Lower lobe of right lung (tissue), 2 donors: ENCODE data around the gene TEKT5. TPM values are rescaled to one million over a fixed set of nuclear protein-coding genes. Genes with fewer than 3 reads are reported as not detected.

Experiments
- ATAC-seq, 2 donors: fragments of 200-7000 bp; cut with Tn5 transposase; one replicate each; pipeline ENCODE4 v1.9.1; 2020 to 2022; ENCODE audit warnings: mild to moderate bottlenecking in 2 of 2, moderate library complexity in 2 of 2
- DNase-seq: peaks from one replicate; pipeline ENCODE4 v3.0.0-alpha.2; 2020
- H3K27ac ChIP-seq: fragments of 200-600 bp; one replicate; pipeline ENCODE4 v1.8.0; 2022
- H3K27me3 ChIP-seq: fragments of 200-600 bp; one replicate; pipeline ENCODE4 v1.8.0; 2022; ENCODE audit warnings: low read depth
- H3K36me3 ChIP-seq: fragments of 200-600 bp; one replicate; pipeline ENCODE4 v1.8.0; 2022; ENCODE audit warnings: mild to moderate bottlenecking
- H3K4me1 ChIP-seq: fragments of 200-600 bp; one replicate; pipeline ENCODE4 v1.8.0; 2022
- H3K4me3 ChIP-seq: fragments of 200-600 bp; one replicate; pipeline ENCODE4 v1.8.0; 2022; ENCODE audit warnings: mild to moderate bottlenecking
- H3K9me3 ChIP-seq: fragments of 200-600 bp; one replicate; pipeline ENCODE4 v1.8.0; 2022
- intact Hi-C: fragments of 100-400 bp; cut with DNase I; formaldehyde crosslinking; loops from one replicate; pipeline ENCODE4 v1.11.0; 2022
- total RNA-seq: library from RNA; stranded (reverse); fragmentation: NEBNext Ultra II Directional; extraction: Animal tissue kit (Norgen Biotek cat#: 25700); gene quantifications from one replicate; pipeline ENCODE4 v1.2.1, GENCODE V29; 2021
- TF ChIP-seq, protein P1 (sequence below): fragments of 200-600 bp; IDR thresholded peaks from one replicate; pipeline ENCODE4 v1.8.0; 2022; ENCODE audit warnings: antibody characterized with exemption, mild to moderate bottlenecking
- donor health status: DM: no; HTN: yes; CAD: no; lungs with severe emphysema.

TEKT5 gene
- total RNA-seq, 1 donor from 2014 or later: not detected

DNA sequence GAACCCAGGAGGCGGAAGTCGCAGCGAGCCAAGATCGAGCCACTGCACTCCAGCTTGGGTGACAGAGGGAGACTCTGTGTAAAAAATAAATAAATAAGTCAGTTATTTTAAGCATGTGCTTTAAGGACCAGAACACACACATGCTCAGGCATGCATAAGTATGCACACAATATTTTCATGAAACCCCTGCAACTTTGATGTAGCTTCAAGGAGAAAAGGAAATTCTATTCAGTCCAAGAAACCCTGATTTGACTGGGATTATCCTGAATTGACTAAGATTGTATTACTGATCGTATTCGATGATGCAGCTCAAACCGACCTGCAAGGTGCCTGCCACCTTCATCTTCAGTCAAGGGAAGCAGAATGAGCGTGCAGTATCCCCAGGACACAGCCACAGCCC is 841 bp downstream of the TEKT5 start:
- H3K4me1 ChIP-seq: peaks cover under 1% of the 10 kb centered on the region
- H3K27ac ChIP-seq: no peak overlapping the region
- TF ChIP-seq, protein P1, sequence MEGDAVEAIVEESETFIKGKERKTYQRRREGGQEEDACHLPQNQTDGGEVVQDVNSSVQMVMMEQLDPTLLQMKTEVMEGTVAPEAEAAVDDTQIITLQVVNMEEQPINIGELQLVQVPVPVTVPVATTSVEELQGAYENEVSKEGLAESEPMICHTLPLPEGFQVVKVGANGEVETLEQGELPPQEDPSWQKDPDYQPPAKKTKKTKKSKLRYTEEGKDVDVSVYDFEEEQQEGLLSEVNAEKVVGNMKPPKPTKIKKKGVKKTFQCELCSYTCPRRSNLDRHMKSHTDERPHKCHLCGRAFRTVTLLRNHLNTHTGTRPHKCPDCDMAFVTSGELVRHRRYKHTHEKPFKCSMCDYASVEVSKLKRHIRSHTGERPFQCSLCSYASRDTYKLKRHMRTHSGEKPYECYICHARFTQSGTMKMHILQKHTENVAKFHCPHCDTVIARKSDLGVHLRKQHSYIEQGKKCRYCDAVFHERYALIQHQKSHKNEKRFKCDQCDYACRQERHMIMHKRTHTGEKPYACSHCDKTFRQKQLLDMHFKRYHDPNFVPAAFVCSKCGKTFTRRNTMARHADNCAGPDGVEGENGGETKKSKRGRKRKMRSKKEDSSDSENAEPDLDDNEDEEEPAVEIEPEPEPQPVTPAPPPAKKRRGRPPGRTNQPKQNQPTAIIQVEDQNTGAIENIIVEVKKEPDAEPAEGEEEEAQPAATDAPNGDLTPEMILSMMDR: no peak
- H3K27me3 ChIP-seq: no peaks in the 10 kb centered on the region
- DNase-seq (no peak), ATAC-seq (no peak)
- H3K4me3 ChIP-seq: no peak overlapping the region
- H3K36me3 ChIP-seq: no peaks in the 10 kb centered on the region
- intact Hi-C loops: no loop called here
- H3K9me3 ChIP-seq: no peaks in the 10 kb centered on the region

DNA sequence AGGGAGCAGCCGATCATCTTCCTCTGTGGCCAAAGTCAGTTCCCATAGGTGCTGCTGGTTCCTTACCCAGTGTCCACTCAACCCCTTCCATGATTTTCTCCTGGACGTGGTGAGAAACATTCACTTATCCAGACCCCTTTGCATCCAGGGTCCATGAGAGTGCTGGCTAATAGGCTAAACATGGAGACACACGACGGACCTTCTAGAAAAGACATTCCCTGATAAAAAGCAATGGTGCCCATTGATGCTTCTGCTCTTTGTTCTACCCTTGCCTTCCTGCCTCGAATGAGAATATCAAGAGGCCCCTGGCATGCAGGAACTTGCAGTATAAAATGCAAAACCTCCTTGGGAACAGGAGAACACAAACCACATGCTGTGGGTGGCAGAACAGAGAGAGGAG is 2.3 kb downstream of the TEKT5 start:
- intact Hi-C loops: no loop called here
- TF ChIP-seq, protein P1: no peak
- no peaks in the 10 kb centered on the region for H3K9me3 ChIP-seq
- H3K4me1 ChIP-seq: peaks cover 7% of the 10 kb centered on the region
- no peaks in the 10 kb centered on the region for H3K36me3 ChIP-seq
- DNase-seq: no peak
- H3K27me3 ChIP-seq: no peaks in the 10 kb centered on the region
- no peak overlapping the region for H3K27ac ChIP-seq
- no peak for ATAC-seq
- H3K4me3 ChIP-seq: no peak overlapping the region

GRCh38 chr16:10688726-10689125 is 6.0 kb downstream of the TEKT5 start:
- Histone ChIP-seq H3K4me1 (peaks cover 7% of the 10 kb centered on the region), H3K9me3 (no peaks in the 10 kb centered on the region), H3K27me3 (no peaks in the 10 kb centered on the region), H3K4me3 (no peak overlapping the region), H3K36me3 (no peaks in the 10 kb centered on the region), H3K27ac (peak overlapping the region; percentile 56)
- ATAC-seq (peak in 1 of 2 donors; percentile 21), DNase-seq (no peak)
- TF ChIP-seq, protein P1: no peak
- intact Hi-C loops: no loop called here

DNA sequence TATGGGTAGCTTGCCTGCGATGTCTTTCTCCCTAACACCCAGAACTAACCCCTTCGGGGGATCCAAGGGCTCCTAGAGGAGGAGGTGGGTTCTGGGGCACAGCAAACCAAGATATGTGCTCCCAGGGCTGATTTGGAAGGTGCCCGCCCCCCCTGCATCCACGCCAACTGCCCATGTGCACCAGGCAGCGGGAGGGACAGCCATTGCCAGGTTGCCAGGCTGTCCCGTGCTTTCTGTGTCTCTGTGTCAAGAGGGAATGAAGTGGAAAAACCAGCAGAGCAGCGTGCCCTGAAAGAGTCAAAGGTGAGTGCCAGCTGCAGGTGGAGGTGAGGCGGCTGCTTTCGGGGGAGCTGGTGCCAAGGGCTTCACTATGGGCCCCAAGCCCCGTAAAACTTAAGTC is 6.4 kb downstream of the TEKT5 start:
- DNase-seq: peak; percentile 76
- Histone ChIP-seq H3K27me3 (no peaks in the 10 kb centered on the region), H3K36me3 (no peaks in the 10 kb centered on the region), H3K27ac (no peak overlapping the region), H3K4me1 (peaks cover 7% of the 10 kb centered on the region), H3K4me3 (no peak overlapping the region), H3K9me3 (no peaks in the 10 kb centered on the region)
- TF ChIP-seq, protein P1: no peak
- ATAC-seq: peak; percentile 91 to 95
- intact Hi-C loops: no loop called here

GRCh38 chr16:10685709-10686108 is 9.0 kb downstream of the TEKT5 start:
- H3K4me1 ChIP-seq: peaks cover 7% of the 10 kb centered on the region
- no peaks in the 10 kb centered on the region for H3K9me3 ChIP-seq
- TF ChIP-seq, protein P1: no peak
- H3K27ac ChIP-seq: no peak overlapping the region
- DNase-seq (no peak), ATAC-seq (no peak)
- no peak overlapping the region for H3K4me3 ChIP-seq
- H3K36me3 ChIP-seq: no peaks in the 10 kb centered on the region
- no peaks in the 10 kb centered on the region for H3K27me3 ChIP-seq
- intact Hi-C loops: no loop called here
